ENCODE results near the gene KLHL2. TPM values are rescaled to one million over a fixed set of nuclear protein-coding genes. Genes with fewer than 3 reads are reported as not detected.

The KLHL2 gene
- total and polyA plus RNA-seq, 2 of the 13 experiments (the other 11 are each of a cell fraction or from before 2014, with no cell fraction given): 9.2 to 17.6 TPM

DNA sequence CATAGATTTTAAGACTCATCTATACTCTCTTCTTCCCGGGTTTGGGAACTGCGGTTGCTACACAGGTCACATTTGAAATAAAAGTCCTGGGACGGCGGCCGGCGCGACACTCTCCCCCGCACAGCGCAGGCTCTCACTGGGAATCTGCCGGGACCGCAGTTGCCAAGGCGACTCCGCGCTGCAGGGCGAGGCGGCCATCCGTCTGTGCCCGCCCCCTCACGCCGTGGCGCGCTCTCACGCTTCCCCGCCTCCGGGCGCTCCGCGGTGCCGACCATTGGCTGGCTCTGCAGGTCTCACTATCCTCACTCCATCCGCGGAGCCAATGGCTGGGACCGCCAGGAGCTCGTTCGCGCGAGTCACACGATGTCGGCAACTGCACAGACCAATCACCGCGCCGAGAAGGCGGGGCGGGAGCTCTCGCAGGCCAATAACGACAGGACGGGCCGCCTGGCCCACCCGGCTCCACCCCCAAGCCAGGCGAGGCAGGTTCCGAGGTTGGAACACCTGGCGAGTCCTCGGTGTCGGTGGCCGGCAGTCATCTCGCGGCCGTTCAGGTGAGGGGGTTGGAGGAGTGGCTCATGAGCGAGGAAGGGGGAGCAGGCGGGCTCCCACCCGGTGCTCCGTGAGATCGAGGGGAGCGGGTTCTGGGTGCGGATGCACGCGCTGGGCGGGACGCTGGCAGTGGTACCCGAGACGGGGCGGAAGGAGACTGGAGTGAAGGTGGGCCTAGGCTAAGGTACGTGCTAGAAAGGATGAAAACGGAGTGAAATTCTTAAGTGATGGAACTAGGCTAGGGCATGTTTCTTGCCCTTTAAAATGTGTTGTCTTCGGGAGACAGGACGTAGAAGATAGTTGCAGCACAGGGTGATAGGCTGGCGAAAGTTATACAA is 120.1 kb downstream of the KLHL2 start, which contains the start of gene MSMO1 (continued):
- TF ChIP-seq CTCF (CRISPR knock-in tag; IDR thresholded peaks at IDR 0.05): no peak
- no peak for TF ChIP-seq MTA3 (CRISPR knock-in tag; IDR thresholded peaks at IDR 0.05)
- TF ChIP-seq SNAPC4 (CRISPR knock-in tag; IDR thresholded peaks at IDR 0.05): peak; percentile 55; the same call in 1 of the 2 replicates
- TF ChIP-seq PPARG (CRISPR knock-in tag; conservative IDR thresholded peaks at IDR 0.05): peak; percentile 45; the same call in 1 of the 2 replicates
- TF ChIP-seq SUZ12 (IDR thresholded peaks at IDR 0.05; ENCODE audit: low read depth, low read length): no peak
- no peak for TF ChIP-seq U2AF1 (optimal IDR thresholded peaks at IDR 0.05; ENCODE audit: low read depth, low read length)
- TF ChIP-seq PITX1 (CRISPR knock-in tag; IDR thresholded peaks at IDR 0.05): peak; percentile 85
- TF ChIP-seq, protein P1, sequence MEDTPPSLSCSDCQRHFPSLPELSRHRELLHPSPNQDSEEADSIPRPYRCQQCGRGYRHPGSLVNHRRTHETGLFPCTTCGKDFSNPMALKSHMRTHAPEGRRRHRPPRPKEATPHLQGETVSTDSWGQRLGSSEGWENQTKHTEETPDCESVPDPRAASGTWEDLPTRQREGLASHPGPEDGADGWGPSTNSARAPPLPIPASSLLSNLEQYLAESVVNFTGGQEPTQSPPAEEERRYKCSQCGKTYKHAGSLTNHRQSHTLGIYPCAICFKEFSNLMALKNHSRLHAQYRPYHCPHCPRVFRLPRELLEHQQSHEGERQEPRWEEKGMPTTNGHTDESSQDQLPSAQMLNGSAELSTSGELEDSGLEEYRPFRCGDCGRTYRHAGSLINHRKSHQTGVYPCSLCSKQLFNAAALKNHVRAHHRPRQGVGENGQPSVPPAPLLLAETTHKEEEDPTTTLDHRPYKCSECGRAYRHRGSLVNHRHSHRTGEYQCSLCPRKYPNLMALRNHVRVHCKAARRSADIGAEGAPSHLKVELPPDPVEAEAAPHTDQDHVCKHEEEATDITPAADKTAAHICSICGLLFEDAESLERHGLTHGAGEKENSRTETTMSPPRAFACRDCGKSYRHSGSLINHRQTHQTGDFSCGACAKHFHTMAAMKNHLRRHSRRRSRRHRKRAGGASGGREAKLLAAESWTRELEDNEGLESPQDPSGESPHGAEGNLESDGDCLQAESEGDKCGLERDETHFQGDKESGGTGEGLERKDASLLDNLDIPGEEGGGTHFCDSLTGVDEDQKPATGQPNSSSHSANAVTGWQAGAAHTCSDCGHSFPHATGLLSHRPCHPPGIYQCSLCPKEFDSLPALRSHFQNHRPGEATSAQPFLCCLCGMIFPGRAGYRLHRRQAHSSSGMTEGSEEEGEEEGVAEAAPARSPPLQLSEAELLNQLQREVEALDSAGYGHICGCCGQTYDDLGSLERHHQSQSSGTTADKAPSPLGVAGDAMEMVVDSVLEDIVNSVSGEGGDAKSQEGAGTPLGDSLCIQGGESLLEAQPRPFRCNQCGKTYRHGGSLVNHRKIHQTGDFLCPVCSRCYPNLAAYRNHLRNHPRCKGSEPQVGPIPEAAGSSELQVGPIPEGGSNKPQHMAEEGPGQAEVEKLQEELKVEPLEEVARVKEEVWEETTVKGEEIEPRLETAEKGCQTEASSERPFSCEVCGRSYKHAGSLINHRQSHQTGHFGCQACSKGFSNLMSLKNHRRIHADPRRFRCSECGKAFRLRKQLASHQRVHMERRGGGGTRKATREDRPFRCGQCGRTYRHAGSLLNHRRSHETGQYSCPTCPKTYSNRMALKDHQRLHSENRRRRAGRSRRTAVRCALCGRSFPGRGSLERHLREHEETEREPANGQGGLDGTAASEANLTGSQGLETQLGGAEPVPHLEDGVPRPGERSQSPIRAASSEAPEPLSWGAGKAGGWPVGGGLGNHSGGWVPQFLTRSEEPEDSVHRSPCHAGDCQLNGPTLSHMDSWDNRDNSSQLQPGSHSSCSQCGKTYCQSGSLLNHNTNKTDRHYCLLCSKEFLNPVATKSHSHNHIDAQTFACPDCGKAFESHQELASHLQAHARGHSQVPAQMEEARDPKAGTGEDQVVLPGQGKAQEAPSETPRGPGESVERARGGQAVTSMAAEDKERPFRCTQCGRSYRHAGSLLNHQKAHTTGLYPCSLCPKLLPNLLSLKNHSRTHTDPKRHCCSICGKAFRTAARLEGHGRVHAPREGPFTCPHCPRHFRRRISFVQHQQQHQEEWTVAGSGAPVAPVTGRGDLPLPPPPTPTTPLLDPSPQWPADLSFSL (CRISPR knock-in tag; IDR thresholded peaks at IDR 0.05): no peak
- no peak for TF ChIP-seq SYNCRIP (IDR thresholded peaks at IDR 0.05; ENCODE audit: insufficient read depth, low read depth, low read length)
- no peak for TF ChIP-seq ZNF253 (CRISPR knock-in tag; IDR thresholded peaks at IDR 0.05; ENCODE audit: borderline replicate concordance)
- TF ChIP-seq HMG20B (CRISPR knock-in tag; conservative IDR thresholded peaks at IDR 0.05): 0 out of 2 replicates have a peak, but pooled peaks have one; percentile 24
- TF ChIP-seq KLF6 (CRISPR knock-in tag; IDR thresholded peaks at IDR 0.05): no peak; the same call in 1 of the 2 replicates
- TF ChIP-seq ZNF530 (CRISPR knock-in tag; IDR thresholded peaks at IDR 0.05; ENCODE audit: low read depth): 0 out of 2 replicates have a peak, but pooled peaks have one; percentile 26
- no peak for TF ChIP-seq ZNF720 (CRISPR knock-in tag; IDR thresholded peaks at IDR 0.05)
- TF ChIP-seq ZNF205 (CRISPR knock-in tag; IDR thresholded peaks at IDR 0.05): 0 out of 2 replicates have a peak, but pooled peaks have one; percentile 21
